ENCODE measurements around the gene TYMP.
A peak's percentile ranks its signal among the peaks of the same experiment; 100 is the strongest.

TYMP gene

GRCh38 chr22:50529897-50530579 is at the start of gene TYMP:
Gene TYMP (minus strand): TSS chr22:50530012. CDS start chr22:50529709, 303 bp downstream.
- DNase-seq: peak; percentile 81

GRCh38 chr22:50578776-50579310 is 49.0 kb upstream of the TYMP start:
- no peak for DNase-seq

- DNase-seq: no peak
Measured at GRCh38 chr22:50577987-50578775, 48.4 kb upstream of the TYMP start, which contains the start of gene CPT1B. Gene CPT1B (minus strand): TSS chr22:50578427. CDS start chr22:50577915, 512 bp downstream.

GRCh38 chr22:50577697-50577986 is 47.8 kb upstream of the TYMP start:
- DNase-seq: no peak

- DNase-seq: no peak
Measured at GRCh38 chr22:50576806-50577696, 47.2 kb upstream of the TYMP start.

GRCh38 chr22:50576070-50576469 is 46.3 kb upstream of the TYMP start:
- DNase-seq: no peak

GRCh38 chr22:50575426-50575941 is 45.7 kb upstream of the TYMP start:
- DNase-seq: no peak

- no peak for DNase-seq
Measured at GRCh38 chr22:50574383-50574755, 44.6 kb upstream of the TYMP start.

- no peak for DNase-seq
Measured at GRCh38 chr22:50573491-50574382, 43.9 kb upstream of the TYMP start.

- no peak for DNase-seq
Measured at GRCh38 chr22:50572965-50573364, 43.2 kb upstream of the TYMP start.

GRCh38 chr22:50571264-50572175 is 41.7 kb upstream of the TYMP start:
- no peak for DNase-seq

GRCh38 chr22:50570861-50571260 is 41.0 kb upstream of the TYMP start:
- DNase-seq: no peak

- no peak for DNase-seq
Measured at GRCh38 chr22:50569896-50570535, 40.2 kb upstream of the TYMP start.

- DNase-seq: no peak
Measured at GRCh38 chr22:50569041-50569459, 39.2 kb upstream of the TYMP start.

GRCh38 chr22:50568626-50569025 is 38.8 kb upstream of the TYMP start:
- DNase-seq: no peak

GRCh38 chr22:50567721-50568252 is 38.0 kb upstream of the TYMP start:
- DNase-seq: no peak

- DNase-seq: no peak
Measured at GRCh38 chr22:50564289-50564688, 34.5 kb upstream of the TYMP start.

- DNase-seq: no peak
Measured at GRCh38 chr22:50563413-50564160, 33.8 kb upstream of the TYMP start.

All from CD4-positive, alpha-beta T cell treated with Interferon gamma for 1 hour (primary cell).